Subcutaneous adipose tissue (tissue), 4 donors: ENCODE data around the gene CDH7. TPM values are rescaled to one million over a fixed set of nuclear protein-coding genes. Genes with fewer than 3 reads are reported as not detected.

Experiments
- CTCF ChIP-seq: fragments of 450-650 bp; IDR thresholded peaks from one replicate; pipeline ENCODE4 v1.5.1; 2016; ENCODE audit warnings: low read depth, mild to moderate bottlenecking, control low read depth, antibody characterized with exemption, moderate library complexity
- total RNA-seq, 4 donors: library from RNA; depleted of rRNA; stranded (reverse); fragments of >200 nt; gene quantifications; one replicate each; pipeline ENCODE4 v1.1.0, GENCODE V29; 2016

CDH7 gene
- total RNA-seq, 4 donors from 2014 or later = not detected

DNA sequence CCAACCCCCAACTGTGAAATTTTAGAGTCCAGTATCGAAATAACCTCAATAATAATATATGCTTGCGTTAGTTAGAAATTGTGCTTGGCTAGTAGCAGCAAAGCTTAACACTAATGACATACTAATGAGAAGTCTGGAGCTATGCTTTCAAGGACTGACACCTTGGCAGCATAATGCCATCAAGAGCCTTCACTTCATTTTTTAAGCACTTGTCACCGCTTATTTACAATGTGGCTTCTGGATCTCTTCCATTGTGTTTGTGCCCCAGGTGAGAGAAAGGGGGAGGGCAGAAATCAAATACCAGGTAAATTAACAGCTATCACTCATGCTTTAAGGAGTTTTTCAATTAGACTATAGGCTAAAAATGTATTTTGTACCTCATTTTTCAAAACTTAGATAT lies 101.5 kb downstream of the CDH7 start:
- no peak for TF ChIP-seq CTCF

- no peak for TF ChIP-seq CTCF
These were observed 108.3 kb downstream of the CDH7 start for GRCh38 chr18:65859075-65859474.

- no peak for TF ChIP-seq CTCF
These were observed 118.7 kb downstream of the CDH7 start for GRCh38 chr18:65869527-65869926.

DNA sequence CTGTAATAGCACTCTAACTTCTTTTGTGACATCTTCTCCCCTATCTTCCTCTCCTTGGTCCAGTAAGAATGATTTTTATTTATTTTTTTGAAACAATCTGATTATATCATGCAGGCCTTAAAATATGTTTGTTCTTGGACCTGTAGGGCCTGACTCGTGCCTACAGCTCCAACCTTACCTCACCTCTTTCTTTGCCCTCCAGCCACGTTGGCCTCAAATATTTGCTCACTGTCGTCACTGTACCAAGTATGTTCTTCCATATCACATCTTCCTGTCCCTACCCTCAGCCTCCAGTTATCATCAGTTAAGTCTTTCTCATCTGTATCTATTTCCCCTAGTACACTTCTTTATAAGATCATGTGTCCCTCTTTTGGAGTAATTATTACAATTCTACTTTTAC lies 125.5 kb downstream of the CDH7 start:
- no peak for TF ChIP-seq CTCF

- no peak for TF ChIP-seq CTCF
These were observed 146.5 kb downstream of the CDH7 start for GRCh38 chr18:65897292-65897691.

DNA sequence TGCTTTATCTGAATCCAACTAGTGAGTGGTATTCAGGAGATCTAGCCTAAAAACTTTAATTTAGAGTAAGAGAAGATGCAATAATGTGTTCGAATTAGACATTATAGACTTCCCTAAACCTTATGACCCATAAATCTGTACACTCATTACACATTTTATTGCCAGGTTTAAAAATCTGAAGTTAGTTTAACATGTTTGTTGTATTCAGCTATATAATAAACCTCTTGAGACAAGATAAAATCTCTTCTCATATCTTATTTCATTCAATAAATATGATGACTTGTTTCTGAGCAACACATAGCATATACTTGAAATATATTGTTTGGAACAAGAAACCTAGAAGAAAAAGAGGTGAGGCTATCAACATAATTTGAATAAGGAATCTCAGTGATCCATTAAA lies 150.7 kb downstream of the CDH7 start:
- TF ChIP-seq CTCF = no peak

GRCh38 chr18:65906621-65907034 lies 155.8 kb downstream of the CDH7 start:
- TF ChIP-seq CTCF = no peak
